Measurements from ENCODE around the gene CNEP1R1. TPM values are rescaled to one million over a fixed set of nuclear protein-coding genes. Genes with fewer than 3 reads are reported as not detected.

The CNEP1R1 gene
- total and polyA plus RNA-seq, 9 of the 15 experiments (the other 6 are each of a cell fraction or from before 2014, with no cell fraction given): 7.6 to 20.1 (median 10.6) TPM

GRCh38 chr16:50011707-50012106, 13.3 kb upstream of the CNEP1R1 start:
- POLR2A ChIA-PET: interaction anchor here (1.2 kb wide), 1 partner anchor 8 kb away, joined by 5 read pairs; no protein-coding TSS in a partner anchor
- Histone ChIP-seq H3K4me1 (replicated peaks in 1 of 2; ENCODE audit: control insufficient read depth in 2 of 2, insufficient read depth in 2 of 2, low read length in 2 of 2) (no peaks in the 10 kb centered on the region), H3K9me3 (replicated peaks; ENCODE audit: control insufficient read depth, insufficient read depth, low read depth, low read length) (no peaks in the 10 kb centered on the region), H3K79me2 (ENCODE audit: control insufficient read depth, insufficient read depth, low read length) (no peaks in the 10 kb centered on the region), H3K27ac (ENCODE audit: extremely low read depth, low read depth, low read length) (no peak overlapping the region), H3K36me3 (ENCODE audit: control insufficient read depth, insufficient read depth, low read length) (no peaks in the 10 kb centered on the region), H2AFZ (ENCODE audit: low read depth, low read length) (no peak overlapping the region), H4K20me1 (replicated peaks; ENCODE audit: control insufficient read depth, insufficient read depth, low read length) (no peaks in the 10 kb centered on the region), H3K9ac (ENCODE audit: insufficient read depth in 1 of 2, low read depth in 2 of 2, low read length in 2 of 2) (no peak overlapping the region), H3K4me2 (ENCODE audit: insufficient read depth, low read length) (no peak overlapping the region), H3K27me3 (ENCODE audit: control insufficient read depth in 2 of 2, insufficient read depth in 2 of 2, low read length in 2 of 2) (peaks cover 8 to 14% of the 10 kb centered on the region in 2 experiments; a peak in 4 of 5 replicates), H3K9me1 (ENCODE audit: control insufficient read depth, insufficient read depth, low read length) (no peaks in the 10 kb centered on the region), H3K4me3 (no peak overlapping the region)
- WGBS (ENCODE audit: insufficient coverage, low coverage, missing lambda C conversion rate): 4% methylated on average over 3 of the region's 3 CpGs
- BruUV-seq (replicated peaks): no TSS peak
- CTCF ChIA-PET (ENCODE audit: low intra/inter-chr PET ratio): no interaction called here
- in situ Hi-C loops (cut with MboI): no loop called here
- TF ChIP-seq EHMT2 (IDR thresholded peaks at IDR 0.05) (no peak), ZNF280B (CRISPR knock-in tag; IDR thresholded peaks at IDR 0.05) (no peak), ZNF75A (CRISPR knock-in tag; IDR thresholded peaks at IDR 0.05) (no peak), CEBPB (tag; IDR thresholded peaks at IDR 0.05) (peak; percentile 50), CEBPG (CRISPR knock-in tag; IDR thresholded peaks at IDR 0.05) (no peak), CEBPG (tag; conservative IDR thresholded peaks at IDR 0.05 in 1 of 2, IDR thresholded peaks at IDR 0.05 in 1 of 2) (peak; percentile 19 to 31; a peak in 1 of 4 replicates), ZNF239 (CRISPR knock-in tag; IDR thresholded peaks at IDR 0.05) (no peak), EP400 (IDR thresholded peaks at IDR 0.05) (no peak)
- FAIRE-seq: no peak
- intact Hi-C loops (cut with micrococcal nuclease): no loop called here
- no peak for DNase-seq (ENCODE audit: extremely low read depth in 1 of 4, low spot score in 3 of 4)
- ATAC-seq: no peak
